NCI-H1048 (cell line): ENCODE measurements around the gene LRRK1.
A peak's percentile ranks its signal among the peaks of the same experiment; 100 is the strongest.

ENCODE experiments used
- DNase-seq: peaks from one replicate; lab custom pipeline; 2025; lab: John Stamatoyannopoulos, UW

Gene LRRK1

GRCh38 chr15:100909989-100910955, 8.9 kb upstream of the LRRK1 start:
- no peak for DNase-seq

GRCh38 chr15:100911086-100911485, 8.1 kb upstream of the LRRK1 start:
- no peak for DNase-seq

- no peak for DNase-seq
These were observed 5.2 kb upstream of the LRRK1 start for GRCh38 chr15:100913961-100914360.

GRCh38 chr15:100914876-100915275, 4.3 kb upstream of the LRRK1 start:
- DNase-seq = no peak

DNA sequence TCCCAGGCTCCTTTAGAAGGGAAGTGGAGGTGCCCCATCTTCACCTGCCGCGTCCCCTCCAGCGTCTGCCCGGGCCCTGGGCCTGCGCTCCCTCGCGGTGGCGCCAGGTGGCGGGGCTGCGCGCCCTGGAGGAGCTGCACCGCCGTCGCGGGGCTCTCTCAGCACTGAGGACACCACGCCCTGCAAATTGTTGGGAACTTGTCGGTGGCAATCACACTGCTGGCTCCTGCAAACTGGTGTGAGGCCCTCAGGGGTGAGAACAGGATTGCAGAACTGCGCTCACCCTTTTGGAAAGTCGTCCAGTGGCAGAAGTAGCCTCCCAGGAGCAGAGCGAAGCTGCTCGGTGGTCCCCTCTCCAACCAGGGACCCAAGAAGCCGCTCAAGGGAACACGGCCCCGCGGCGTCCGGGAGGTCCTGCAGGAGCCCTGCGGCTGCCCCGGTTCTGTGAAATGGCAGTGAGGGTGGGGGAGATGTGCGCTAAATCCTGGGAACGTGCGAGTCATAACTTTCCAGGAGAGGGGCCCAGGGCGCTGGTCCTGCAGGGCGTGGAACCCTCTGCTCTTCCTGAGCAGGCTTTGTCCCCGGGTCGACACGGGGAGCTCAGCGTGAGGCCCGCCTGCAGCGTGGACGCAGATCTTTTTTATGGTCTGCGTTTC, 995 bp upstream of the LRRK1 start:
- DNase-seq = peak; percentile 66

DNA sequence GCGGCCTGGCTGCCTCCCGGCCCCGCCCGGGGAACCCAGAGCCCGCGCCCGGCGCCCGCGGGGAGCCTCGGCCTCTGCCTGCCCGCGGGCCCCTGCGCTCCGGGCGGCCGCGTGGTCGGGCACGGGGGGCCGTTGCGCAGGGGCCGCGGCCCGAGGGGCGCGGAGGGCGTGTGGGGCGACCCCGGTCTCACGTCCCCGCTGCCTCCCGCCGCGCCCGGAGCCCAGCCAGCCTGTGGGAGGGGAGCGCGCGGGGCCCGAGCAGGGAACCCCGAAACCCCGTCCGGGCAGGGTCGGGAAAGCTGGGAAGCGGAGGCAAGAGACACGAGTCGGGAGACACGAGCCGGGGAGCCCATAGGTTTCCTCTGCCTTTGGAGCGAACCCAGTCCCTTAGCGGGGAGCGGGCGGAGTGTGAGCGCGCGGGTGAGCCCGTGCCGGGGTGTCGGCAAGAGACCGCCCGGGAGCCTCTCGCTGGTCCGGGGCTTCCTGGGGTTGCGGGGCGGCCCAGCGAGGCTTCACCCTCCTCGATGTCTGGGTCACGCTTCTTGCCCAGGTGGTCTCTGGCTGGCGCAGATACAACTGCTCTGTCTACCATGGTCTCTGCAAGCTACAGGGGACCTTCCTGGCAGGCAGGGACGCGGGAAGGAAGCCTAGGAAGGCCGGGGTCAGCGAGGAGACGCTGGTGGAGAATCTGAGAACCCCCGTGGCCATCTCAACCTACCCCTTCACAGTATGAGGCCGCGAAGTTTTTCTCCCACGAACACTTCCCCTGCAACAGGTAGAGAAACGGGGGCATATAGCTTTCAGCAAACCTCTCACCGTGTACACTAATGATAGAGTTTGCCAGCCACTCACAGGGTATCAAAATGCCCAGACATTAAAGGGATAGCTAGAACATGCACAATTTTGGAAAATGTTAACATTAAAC, 586 bp downstream of the LRRK1 start:
- DNase-seq = no peak

- DNase-seq = no peak
These were observed 1.5 kb downstream of the LRRK1 start for GRCh38 chr15:100920516-100921135.

- DNase-seq = no peak
These were observed 3.3 kb downstream of the LRRK1 start for GRCh38 chr15:100922192-100923040.

DNA sequence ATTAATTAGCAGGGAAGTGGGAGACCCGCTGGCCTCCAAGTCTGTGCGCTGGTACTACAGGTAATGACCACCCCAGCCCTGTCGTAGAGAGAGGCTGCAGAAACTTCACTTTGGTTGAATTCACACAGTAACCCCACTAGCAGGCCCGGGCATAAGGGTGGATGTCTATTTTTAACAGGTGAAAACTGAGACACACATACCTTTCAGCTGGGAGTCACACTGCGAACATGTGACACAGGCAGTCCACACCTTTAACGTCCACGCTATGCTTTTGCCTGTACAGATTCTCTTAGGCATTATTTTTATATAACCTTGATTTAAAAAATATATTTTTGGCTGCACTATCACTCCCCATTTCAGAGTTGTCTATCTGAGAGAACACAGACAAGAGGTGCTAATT, 3.9 kb downstream of the LRRK1 start:
- no peak for DNase-seq

DNA sequence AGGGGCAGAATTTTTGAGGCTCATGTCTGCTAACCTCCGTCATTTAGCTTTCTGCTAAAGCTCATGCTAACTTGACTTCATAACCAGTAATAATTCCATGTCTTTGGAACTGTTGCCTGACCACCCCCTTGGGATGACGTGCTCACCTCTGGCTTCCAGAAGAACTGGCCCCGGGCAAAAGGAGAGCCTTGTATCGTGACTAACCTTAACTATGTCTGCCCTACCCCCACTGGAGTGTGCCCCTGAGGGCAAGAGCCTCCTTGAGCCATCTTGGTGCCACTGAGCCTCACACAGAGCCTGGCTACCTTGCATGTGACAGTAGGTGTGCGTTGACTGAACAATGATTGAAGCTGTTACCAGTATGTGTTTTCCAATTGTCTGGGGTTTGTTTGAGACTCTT, 4.7 kb downstream of the LRRK1 start:
- DNase-seq = no peak

DNA sequence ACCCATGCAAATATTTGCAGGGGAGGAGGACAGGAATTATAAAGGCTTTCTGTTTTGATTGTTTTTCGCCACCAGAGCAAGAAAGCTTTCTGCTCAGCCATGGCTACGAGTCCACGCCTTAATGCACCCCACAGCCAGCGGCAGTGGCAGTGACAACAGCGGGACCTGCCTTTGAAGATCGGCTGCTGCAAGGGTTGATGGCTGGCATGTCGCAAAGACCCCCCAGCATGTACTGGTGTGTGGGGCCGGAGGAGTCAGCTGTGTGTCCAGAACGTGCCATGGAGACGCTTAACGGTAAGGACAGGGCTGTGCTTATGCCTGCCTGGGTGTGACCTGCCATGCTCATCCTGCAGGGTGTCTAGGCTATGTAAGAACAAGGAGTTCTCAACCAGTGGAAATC, 5.3 kb downstream of the LRRK1 start:
- no peak for DNase-seq

DNA sequence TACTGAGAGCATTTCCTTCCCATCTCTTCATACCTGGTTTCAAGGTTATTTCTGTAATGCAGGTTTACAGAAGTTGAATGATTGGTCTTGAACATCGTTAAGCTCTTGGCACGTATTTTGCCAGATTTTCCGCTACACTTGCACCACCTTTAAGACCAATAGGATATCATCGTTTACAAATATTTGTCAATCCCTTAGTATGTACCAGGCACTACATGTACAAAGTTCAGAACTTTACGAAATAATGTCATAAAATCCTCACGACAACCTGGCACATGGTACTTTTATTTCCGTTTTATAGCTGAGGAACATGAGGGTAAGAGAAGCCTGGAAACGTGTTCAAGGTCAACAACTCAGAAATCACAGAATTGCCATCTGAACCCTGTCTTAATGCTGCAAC, 6.3 kb downstream of the LRRK1 start:
- no peak for DNase-seq

GRCh38 chr15:100926258-100926657, 7.1 kb downstream of the LRRK1 start:
- no peak for DNase-seq

DNA sequence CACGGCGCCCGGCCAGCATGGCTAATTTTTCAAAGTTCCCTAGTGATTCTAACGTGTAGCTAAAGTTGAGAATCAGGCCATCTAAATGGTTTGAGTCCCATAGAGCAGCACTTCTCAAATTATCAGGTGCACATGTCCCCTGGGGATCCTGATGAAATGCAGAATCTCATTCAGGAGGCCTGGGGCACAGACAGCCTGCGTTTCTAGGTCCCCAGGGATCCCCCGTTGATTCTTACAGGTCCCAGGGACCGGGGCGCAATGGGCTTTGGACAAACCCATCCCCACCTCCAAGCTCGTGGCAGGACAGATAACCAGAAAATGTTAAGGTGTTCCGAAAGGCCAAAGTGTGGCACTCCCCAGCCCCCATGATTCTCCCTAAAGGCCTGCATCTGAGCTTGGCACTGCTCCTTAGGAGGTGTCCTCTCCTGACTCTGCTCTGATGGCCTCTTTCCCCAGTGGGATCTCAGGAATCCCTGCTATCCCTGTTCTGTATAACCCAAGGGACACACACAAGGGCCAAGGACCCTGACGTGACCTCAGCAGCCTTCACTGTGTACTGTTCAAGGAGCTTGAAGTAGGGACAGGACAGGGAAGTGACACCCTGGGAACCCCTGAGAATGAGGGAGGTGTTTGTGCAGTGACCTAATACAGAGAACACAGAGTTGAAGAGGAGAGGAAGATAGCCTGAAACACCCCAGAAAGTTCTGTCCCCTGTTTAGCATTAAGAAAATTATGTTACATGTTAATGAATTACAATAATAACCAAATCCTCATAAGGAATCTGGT, 8.0 kb downstream of the LRRK1 start:
- no peak for DNase-seq

DNA sequence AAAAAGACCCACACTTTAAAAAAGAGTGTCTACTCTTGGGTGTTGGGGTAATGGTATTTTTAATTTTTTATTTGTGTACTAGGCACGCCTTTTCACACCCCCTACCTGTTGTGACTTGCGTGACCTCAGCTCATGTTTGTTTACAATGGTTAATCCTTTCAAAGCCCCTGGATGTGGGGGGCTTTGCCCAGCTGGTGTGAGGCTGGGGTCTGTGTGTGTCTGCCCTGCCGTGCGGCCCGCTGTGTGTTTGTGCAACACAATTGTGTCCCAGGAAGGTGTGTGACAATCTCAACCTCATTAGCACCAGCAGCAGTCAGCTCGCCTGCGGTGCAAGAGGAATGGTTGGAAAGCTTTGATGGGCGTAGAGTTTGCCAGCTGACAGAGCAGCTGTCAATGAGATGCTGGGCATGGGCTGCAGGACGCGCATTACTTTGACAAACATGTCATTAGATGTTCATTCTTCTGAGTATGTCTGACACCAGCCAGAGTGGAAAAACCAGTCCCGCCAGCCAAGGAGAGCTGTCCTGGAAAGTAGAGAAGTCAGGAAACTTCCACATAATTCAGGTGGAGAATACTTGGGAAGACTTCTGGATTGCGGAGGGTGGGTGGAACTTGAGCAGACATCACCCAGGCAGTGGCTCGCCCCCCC, 9.6 kb downstream of the LRRK1 start:
- DNase-seq = no peak

DNA sequence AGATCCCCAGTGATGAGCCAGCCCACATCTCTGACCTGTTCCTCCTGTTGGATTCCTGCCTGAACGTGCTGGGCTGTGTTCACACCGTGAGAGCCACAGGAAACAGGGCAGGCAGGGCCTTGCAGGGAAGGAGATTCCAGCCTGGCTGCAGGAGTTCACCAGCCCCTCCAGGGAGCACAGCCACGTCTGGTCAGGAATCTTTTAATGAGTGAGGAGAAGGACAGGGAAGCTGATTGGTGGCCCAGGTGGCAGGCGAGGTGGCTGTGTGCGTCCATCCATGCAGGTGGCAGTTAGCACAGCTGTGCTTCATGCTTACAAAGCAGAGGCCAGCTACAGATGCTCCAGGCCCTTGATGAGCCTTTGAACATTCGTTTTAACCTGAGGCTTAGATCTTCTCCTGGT, 10.5 kb downstream of the LRRK1 start:
- no peak for DNase-seq

DNA sequence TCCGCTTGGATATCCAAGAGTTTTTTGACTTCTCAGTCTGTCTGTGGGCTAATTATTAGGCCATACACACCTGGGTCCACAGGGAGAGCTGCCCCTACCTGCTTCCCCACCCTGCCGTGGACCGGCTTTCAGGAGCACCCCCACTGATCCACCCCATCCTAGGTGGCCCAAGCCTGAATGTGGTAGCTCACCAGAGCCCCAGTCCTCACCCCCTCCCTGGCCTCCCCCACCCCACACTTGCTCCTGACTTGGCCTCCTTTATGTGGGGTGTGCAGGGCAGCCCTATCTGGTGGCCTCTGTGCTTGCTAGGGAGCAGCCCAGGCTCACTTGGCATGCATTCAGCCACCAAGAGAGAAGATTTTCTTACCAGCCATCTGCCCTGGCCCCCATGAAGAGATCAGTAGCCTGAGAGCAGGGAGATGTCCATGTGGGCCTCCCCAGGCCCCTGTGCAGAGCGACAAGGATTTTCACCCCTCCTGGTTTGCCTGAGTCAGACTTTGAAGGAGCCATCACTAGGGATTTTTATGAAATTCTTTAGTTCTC, 11.2 kb downstream of the LRRK1 start:
- no peak for DNase-seq

DNA sequence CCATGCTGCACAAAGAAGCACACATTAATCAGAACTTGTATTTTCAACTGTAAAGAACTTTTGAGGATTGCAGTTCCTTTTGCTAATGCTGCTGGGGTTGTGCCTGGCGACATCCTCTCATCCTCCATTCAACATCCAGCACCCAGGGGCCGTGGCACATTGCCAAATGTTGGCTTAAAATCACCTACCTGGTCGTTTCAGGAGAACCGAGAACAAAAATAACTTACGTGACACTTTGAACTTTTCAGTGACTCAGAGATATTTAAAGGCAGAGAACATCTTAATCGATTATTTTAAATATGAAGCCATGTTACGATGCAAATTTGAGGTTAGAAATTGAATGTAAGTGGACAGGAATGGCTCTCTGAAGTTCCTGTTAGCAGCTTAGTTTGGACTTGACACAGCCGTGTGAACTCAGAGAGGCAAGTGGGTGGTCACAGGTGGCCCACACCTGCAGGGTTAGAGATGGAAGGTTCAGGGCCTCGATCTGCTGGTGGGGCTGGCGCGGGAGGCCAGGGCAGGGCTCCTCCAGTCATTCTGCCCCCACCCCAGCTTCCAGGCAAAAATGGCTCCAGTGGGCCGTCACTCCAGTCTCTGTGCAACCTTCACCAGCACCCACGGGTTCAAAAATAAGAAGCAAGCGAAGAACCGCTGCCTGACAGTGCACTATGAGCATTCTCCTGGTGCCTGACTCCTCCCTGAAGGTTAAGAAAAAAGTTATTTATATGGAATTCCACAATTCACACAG, 12.2 kb downstream of the LRRK1 start:
- DNase-seq = no peak
